Left colon (tissue), 2 donors: ENCODE data around the gene AGBL3. TPM values are rescaled to one million over a fixed set of nuclear protein-coding genes. Genes with fewer than 3 reads are reported as not detected.
"Not testable (repeated sequence)": the region's sequence is repeated elsewhere in the genome, so short reads cannot be mapped to it uniquely, and the experiment has no call there.

Experiments used
- ATAC-seq: fragments of 200-7000 bp; cut with Tn5 transposase; one replicate; pipeline ENCODE4 v1.9.1; 2020; ENCODE audit warnings: mild to moderate bottlenecking, moderate library complexity
- DNase-seq, 2 donors: peaks; one replicate each; pipeline ENCODE4 v3.0.0-alpha.2; 2020
- intact Hi-C, 2 donors: fragments of 100-400 bp; cut with DNase I in 1 of 2; cut with micrococcal nuclease in 1 of 2; formaldehyde crosslinking; loops; one replicate each; pipeline versions ENCODE4 v1.11.2 to v1.14.0; 2022; cut with DNase I, micrococcal nuclease
- total RNA-seq, 2 donors: library from RNA; stranded (reverse); fragmentation: NEBNext Ultra II Directional; extraction: Animal tissue kit (Norgen Biotek cat#: 25700); gene quantifications; one replicate each; pipeline ENCODE4 v1.2.1, GENCODE V29; 2021
- donor health status: DM: no; HTN: no; CAD: no.
- donor health status: DM: yes; HTN: yes; CAD: no.

The AGBL3 gene
- total RNA-seq, 2 donors from 2014 or later: 0.64 to 0.78 TPM

DNA sequence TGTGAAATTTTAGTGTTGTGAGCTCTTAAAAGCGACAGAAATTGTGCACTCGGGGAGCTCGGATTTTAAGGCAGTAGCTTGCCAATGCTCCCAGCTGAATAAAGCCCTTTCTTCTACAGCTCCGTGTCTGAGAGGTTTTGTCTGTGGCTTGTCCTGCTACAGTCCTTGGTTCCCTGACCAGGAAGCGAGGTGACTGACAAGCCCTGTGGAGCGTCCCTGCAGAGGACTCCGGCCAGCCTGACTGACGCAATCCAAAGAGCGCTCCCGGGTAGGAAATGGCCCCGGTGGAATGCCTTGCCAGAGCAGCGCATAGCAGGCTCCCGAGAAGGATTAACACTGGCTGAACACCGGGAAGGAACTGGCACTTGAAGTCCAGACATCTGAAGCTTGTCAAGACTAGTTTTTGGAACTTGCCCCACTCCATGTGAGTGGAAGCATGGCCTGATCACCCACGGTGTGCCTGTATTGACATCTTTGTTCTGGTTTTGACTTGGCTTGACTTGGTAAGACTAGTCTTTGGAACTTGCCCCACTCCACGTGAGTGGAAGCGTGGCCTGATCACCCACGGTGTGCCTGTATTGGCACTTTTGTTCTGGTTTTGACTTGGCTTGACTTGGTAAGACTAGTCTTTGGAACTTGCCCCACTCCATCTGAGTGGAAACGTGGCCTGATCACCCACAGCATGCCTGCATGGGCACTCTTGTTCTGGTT, 185.4 kb downstream of the AGBL3 start:
- intact Hi-C loops, ATAC-seq: not testable (repeated sequence)
- peak in 1 of 2 donors; percentile 42 for DNase-seq

DNA sequence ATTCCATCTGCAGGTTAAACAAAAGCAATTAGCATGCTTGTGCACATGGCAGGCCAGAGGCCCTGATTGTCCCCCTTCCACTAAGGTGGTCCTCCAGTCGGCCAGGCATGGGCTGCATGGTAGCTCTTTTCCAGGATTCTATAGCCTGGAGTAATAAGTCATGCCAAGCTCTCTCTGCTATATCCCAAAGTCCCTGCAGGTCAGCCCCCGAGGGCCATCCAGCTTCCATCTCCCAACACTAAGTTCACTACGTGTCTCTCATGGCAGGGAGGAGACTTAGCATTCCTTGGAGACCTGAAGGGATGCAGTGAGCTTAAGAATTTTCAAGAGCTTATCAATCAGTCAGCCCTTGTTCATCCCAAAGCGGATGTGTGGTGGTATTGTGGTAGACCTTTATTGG, 187.6 kb downstream of the AGBL3 start:
- DNase-seq, ATAC-seq, intact Hi-C loops: not testable (repeated sequence)

DNA sequence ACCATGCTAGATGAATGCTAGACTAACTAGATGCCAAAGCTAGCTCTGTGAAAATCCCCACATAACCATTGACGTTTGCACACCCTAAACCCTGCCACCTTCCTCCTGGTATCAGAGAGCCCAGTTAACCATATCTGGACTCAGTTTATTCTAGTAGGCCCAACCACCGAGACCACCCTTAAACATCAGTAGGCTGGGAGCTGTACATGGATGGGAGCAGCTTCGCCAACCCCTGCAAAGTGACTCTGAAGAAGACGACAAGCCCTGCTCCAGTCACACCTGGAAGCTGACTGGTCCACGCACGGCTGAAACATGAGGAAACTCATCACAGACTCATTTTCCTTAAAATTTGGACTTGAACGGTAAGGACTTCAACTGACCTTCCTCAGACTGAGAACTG, 188.6 kb downstream of the AGBL3 start:
- no peak for DNase-seq
- intact Hi-C loops: no loop called here
- ATAC-seq: no peak

DNA sequence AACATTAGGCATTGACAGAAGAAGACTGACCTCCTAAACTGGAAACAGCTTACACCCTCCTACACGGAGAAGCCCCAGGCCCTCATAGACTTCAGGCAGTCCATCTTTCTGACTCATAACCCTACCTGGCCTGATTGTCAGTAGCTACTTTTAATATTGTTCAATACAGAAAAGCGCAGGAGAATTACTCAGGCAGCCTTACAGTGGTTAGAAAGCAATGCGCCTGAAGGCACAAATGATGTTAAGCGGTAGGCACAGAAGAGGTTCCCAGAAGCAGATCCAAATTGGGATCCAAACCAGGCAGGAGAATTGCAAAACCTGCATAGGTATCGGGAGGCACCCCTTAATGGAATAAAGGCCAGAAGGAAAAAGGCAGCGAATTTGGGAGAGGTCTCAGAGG, 189.6 kb downstream of the AGBL3 start:
- DNase-seq (no peak), ATAC-seq (no peak)
- intact Hi-C loops: no loop called here

DNA sequence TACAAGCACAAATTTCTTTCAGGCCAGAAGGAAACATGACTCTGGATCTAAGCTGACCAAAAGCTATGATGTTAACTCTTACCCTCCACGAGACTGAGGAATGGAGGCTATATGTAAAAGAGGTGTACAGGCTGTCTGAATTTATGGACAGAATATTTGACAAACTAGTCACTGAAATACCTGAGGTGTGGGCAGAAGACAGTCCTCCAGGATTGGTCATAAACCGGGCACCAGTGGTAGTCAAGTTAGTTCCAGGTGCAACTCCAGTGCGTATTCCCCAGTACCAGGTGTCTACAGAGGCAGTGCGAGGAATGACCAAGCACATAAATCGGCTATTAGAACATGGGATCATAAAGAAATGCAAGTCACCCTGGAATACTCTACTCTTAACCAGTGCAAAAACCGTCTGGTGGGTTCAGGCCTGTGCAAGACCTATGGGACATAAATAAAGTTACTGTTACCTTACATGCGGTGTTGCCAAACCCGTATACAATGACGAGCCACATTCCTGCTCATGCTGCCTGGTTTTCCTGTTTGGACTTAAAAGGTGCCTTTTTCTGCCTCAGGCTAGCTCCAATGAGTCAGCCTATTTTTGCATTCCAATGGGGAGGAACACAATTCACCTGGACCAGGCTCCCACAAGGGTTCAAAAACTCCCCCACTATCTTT, 190.9 kb downstream of the AGBL3 start:
- DNase-seq (no peak), ATAC-seq (no peak)
- intact Hi-C loops: no loop called here

DNA sequence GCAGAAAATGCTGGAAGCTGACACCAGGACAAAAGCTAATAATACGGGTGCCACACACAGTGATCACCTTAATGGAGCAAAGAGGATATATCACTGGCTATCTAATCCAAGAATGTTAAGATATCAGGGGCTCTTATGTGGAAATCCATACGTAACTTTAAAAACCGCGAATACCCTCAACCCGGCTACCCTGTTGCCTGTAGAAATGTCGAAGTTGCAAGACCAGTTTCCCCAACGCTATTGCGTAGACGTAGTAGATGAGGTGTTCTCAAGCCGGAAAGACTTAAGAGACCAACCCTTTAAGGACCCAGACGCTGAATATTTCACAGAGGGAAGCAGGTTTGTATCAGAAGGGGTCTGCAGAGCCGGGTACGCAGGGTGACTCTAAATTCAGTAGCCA, 192.1 kb downstream of the AGBL3 start:
- intact Hi-C loops: no loop called here
- no peak for DNase-seq
- ATAC-seq: no peak

DNA sequence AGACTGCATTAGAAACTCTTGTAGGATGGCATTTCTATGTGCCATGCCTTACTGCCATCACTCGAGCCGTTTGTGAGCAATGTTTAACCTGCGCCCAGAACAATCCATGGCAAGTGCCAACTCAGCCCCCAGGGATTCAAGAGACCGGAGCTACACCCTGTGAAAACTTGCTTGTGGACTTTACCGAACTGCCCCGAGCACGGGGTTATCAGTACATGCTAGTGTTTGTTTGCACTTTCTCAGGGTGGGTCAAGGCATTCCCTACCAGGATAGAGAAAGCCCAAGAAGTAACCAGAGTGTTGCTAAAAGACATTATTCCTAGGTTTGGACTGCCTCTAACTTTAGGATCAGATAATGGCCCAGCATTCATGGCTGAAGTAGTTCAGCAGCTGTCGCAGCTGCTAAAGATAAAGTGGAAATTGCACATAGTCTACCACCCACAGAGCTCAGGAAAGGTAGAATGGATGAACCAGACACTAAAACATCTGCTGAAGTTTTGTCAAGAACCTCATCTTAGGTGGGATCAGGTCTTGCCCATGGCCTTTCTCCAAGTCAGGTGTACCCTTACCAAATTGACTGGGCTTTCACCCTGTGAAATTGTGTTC, 193.1 kb downstream of the AGBL3 start:
- intact Hi-C loops: no loop called here
- ATAC-seq: no peak
- no peak for DNase-seq

DNA sequence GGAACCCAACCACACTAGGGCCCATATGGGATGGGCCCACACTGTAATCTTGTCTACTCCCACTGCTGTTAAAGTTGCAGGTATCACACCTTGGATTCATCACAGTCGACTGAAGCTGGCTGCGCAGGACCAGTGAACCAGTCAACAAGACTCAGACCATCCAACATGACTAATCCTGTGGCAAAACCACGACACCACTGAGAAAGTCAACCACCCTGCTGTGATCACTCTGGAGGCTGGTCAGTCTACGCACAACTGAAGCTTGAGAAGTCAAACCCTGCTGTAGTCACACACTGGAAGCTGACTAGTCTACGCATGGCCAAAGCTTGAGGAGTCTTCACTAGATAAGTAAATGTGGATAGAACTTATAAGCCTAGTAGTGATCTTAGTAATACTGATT, 193.8 kb downstream of the AGBL3 start:
- DNase-seq: no peak
- intact Hi-C loops: loop anchor here in 1 of 2 donors (10.0 kb wide), 1 partner anchor 505 kb away; no protein-coding TSS in a partner anchor
- no peak for ATAC-seq

DNA sequence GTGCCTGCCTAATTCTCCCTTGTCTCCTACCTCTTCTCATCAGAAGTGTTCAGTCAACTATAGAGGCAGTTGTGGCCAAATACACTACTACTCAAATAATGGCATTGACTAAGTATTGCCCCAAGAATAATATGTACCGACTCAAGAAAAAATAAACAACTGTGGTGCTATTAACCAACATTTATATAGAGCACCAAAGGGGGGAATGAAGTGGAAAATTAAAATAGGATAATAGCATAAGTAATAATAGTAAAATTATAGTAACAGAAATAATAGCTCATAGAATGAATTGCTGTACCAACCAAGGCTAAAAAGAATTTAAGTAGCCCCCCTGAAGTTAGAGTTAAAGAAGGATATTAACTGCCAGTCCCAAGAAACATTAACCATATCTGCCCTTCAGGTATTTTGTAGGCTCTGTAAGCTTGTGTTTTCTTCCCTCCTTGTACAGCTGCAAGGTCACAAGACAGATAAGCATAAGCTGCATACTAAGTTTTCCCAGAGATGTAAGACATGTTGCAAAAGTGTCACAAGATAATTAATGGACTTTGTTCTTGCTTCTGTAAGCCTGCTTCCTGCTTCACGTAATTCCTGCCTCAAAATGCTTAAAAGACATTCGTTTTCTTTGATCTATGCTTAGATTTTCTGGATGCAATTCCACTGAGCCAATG, 195.1 kb downstream of the AGBL3 start:
- ATAC-seq: no peak
- intact Hi-C loops: loop anchor here in 1 of 2 donors (10.0 kb wide), 1 partner anchor 507 kb away; no protein-coding TSS in a partner anchor
- DNase-seq: no peak

DNA sequence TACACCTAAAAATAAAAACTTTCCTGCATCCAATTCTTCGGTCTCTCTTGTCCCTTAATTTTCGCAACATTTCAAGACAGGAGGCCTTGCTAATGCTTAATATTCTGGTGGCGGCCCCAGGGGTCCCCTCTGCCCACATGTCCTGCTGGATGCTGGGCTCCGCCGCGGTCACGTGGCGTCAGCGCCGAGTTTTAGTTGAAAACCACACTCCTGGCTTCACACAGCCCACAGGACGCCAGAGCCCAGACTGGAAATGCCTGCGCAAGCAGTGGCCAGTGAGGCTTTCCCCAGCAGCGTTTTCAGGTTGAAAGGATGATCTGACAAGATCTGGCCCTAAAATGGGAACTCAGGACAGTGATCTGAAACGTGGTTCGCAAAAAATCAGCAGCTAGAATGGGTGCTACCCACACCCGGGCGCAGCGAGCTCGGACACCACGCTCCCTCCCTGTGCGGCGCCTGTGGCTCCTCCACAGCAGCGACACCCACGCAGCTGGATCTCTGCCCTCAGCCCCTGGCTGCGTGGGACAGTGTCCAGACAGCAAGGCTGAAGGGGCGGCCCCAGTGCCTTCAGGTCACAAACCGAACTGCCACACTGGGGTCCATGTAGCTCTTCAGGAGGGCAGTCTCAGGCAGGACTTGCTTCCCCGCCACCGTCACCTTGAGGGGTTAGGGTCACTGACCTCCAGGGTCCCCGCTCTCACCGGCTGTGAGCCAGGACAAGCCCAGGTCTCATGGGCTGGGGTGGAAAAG, 195.8 kb downstream of the AGBL3 start:
- no peak for ATAC-seq
- intact Hi-C loops: loop anchor here in 1 of 2 donors (10.0 kb wide), 1 partner anchor 507 kb away; no protein-coding TSS in a partner anchor
- DNase-seq: no peak

DNA sequence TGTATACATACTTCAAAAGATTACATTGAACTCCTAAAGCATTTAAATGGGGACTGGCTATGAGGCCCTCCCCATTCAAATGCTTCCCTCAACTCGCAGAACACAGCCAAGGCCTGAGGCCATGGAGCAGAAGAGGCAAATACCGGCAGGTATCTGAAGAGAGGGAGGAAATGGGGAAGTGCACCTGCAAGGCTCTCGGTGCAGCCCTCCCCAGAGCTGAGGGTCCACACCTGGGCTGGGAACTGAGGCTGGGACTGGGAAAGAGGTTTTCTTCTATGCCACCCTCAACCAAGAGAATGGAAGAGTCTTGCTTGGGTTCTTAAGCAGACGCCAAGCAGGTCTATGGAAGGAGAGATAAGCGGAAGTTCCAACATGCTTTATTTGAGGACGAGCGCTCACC, 197.2 kb downstream of the AGBL3 start:
- no peak for ATAC-seq
- intact Hi-C loops: loop anchor here in 1 of 2 donors (10.0 kb wide), 1 partner anchor 509 kb away; no protein-coding TSS in a partner anchor
- DNase-seq: no peak

DNA sequence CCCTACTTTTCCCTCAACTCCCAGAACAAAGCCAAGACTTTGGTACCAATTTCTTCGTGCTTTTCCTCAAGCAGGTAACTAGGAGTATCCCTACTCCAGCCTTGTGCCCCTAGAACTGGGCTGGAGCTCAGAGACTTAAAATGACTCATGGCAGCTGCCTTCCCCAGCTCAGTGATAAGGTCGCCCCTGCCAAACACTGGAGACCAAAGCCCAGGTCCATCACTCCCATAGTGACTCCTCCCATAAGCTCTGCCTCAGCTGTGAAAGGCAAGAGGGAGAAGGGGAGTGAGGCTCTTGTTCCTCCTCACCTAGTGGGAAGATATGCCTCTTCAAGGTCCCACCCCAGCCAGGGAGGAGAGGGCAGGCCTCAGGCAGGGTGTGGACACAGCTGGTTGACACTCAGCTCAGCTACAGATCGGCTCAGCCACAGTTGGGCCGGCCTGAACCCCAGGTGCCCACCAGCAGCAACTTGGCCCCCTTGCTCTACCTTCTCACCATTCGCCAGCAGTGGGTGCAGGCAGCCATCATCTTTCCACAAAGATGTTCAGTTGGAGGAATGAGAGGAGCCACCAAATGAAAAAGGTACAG, 198.0 kb downstream of the AGBL3 start:
- intact Hi-C loops: loop anchor here in 1 of 2 donors (10.0 kb wide), 1 partner anchor 510 kb away; no protein-coding TSS in a partner anchor

More for the DNA sequence above, 198.0 kb downstream of the AGBL3 start:
- ATAC-seq: no peak
- DNase-seq: no peak

Other genes with a start within 250 kb of the AGBL3 start
- gene CALD1, start 206.9 kb upstream of the AGBL3 start, total RNA-seq: 100 to 1,000 TPM in 1 of 2 donors, 10 to 100 TPM in 1; 36.7 to 161 TPM
- 10 to 100 TPM in 1 of 2 donors, 1 to 10 TPM in 1; 7.4 to 18.3 TPM for gene TMEM140, start 161.6 kb downstream of the AGBL3 start, total RNA-seq
- 10 to 100 TPM; 32.8 to 44.6 TPM for gene CYREN, start 184.2 kb downstream of the AGBL3 start, total RNA-seq
- gene WDR91, start 225.0 kb downstream of the AGBL3 start, total RNA-seq: 1 to 10 TPM; 6.3 to 8.8 TPM
- not detected for gene STRA8, start 247.3 kb downstream of the AGBL3 start, total RNA-seq